Lower leg skin (tissue), 4 donors: Measurements from ENCODE around the gene OBSCN. TPM values are rescaled to one million over a fixed set of nuclear protein-coding genes. Genes with fewer than 3 reads are reported as not detected.

Source experiments
- DNase-seq, 2 donors: peaks; one replicate each; pipeline ENCODE4 v3.0.0-alpha.2; 2019; ENCODE audit warnings: low spot score in 2 of 2
- H3K4me3 ChIP-seq: fragments of 200-600 bp; sonication (generic); 2 replicates; pipeline ENCODE4 v1.5.1; 2017; ENCODE audit warnings: mild to moderate bottlenecking, low read depth; ENCODE audit not compliant: poor library complexity, severe bottlenecking
- CTCF ChIP-seq, 3 donors: fragments of 450-650 bp; IDR thresholded peaks; one replicate each; pipeline ENCODE4 v1.5.1; 2016; ENCODE audit warnings: antibody characterized with exemption in 3 of 3, mild to moderate bottlenecking in 3 of 3, moderate library complexity in 2 of 3
- POLR2A ChIP-seq, 2 donors: fragments of 450-650 bp; IDR thresholded peaks; one replicate each; pipeline ENCODE4 v1.6.1; 2016 to 2017; ENCODE audit warnings: antibody characterized with exemption in 2 of 2, mild to moderate bottlenecking in 1 of 2, moderate library complexity in 1 of 2
- WGBS, 2 donors: methylation state at CpG; one replicate each; pipeline ENCODE4 v1.1.5; 2018; 5-methylcytosine and 5-hydroxymethylcytosine counted together
- intact Hi-C: fragments of 100-400 bp; cut with DNase I; formaldehyde crosslinking; loops from one replicate; pipeline ENCODE4 v1.15.0; 2023; ENCODE audit warnings: low total_unique reads
- total RNA-seq, 4 donors: library from RNA; depleted of rRNA; stranded (reverse); fragments of >200 nt; gene quantifications; one replicate each; pipeline ENCODE4 v1.1.0, GENCODE V29; 2016

Gene OBSCN
- total RNA-seq, 4 donors from 2014 or later, result 7.4 to 39.2 (median 18.5) TPM

DNA sequence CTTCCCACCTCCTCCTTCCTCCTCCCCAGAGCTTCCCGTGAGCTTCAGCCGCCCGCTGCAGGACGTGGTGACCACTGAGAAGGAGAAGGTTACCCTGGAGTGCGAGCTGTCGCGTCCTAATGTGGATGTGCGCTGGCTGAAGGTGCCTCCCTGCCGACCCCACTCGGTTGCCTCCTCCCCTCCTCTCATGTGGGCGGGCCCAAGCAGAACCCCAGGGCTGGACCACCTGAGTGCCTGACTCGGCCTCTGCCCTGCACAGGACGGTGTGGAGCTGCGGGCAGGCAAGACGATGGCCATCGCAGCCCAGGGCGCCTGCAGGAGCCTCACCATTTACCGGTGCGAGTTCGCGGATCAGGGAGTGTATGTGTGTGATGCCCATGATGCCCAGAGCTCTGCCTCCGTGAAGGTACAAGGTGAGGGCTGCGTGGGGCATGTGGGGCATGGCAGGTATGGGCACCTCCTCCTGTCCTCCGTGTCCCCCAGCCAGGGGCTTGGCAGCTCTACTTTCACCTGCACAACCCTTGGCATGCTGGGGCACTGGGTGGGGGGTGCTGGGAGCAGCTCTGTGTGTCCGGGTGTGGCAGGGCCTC lies 69.2 kb downstream of the OBSCN start:
- TF ChIP-seq CTCF (IDR thresholded peaks at IDR 0.05) (no peak), POLR2A (IDR thresholded peaks at IDR 0.05) (no peak)
- intact Hi-C loops, result no loop called here
- DNase-seq, result peak in 1 of 2 donors; percentile 82
- H3K4me3 ChIP-seq, result no peak overlapping the region
- WGBS, 2 donors, result 86% methylated on average over 20 to 25 of the region's 25 CpGs

DNA sequence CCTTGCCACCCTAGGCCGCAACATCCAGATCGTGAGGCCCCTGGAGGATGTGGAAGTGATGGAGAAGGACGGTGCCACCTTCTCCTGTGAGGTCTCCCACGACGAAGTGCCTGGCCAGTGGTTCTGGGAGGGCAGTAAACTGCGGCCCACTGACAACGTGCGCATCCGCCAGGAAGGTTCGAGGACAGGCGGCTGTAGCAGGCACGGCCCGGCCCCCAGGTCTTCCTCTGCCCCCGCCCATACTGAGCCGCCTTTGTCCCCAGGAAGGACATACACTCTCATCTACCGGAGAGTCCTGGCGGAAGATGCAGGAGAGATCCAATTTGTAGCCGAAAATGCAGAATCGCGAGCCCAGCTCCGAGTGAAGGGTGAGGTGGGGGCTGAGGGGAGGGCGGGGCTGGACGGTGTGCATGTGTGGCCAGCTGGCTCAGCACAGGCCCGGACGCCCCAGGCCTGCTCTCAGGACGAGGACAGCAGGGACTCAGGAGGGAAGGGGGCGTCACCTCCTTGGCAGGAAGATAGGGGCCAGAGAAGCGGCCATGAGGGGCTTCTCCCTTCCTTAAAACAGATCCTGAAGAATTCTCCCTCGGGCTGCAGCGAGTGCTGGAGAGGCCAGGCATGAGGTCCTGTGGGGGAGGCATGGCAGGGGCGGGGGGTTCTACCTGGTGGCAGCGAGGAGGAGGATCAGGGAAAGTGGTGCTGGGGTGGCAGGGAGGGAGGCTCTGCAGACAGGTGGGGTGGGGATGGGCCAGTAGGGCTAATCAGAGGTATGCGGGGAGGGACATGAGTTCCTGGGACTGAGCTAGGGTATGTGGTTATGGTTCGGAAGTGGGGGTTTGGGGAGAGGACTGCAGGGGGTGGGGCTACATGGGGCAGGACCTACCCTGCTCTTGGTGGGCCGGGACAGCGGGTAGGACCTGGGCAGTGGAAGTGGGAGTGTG lies 69.9 kb downstream of the OBSCN start:
- WGBS, 2 donors, result 89 to 92% methylated on average over 36 of the region's 36 CpGs
- H3K4me3 ChIP-seq, result no peak overlapping the region
- TF ChIP-seq POLR2A (IDR thresholded peaks at IDR 0.05), result no peak
- no peak for TF ChIP-seq CTCF (IDR thresholded peaks at IDR 0.05)
- peak in 1 of 2 donors; percentile 82 for DNase-seq
- intact Hi-C loops, result no loop called here

GRCh38 chr1:228278432-228278941 lies 70.6 kb downstream of the OBSCN start:
- WGBS, 2 donors, result 93 to 98% methylated on average over 15 to 21 of the region's 21 CpGs
- no peak for TF ChIP-seq CTCF (IDR thresholded peaks at IDR 0.05)
- no peak for TF ChIP-seq POLR2A (IDR thresholded peaks at IDR 0.05)
- intact Hi-C loops, result no loop called here
- peak in 1 of 2 donors; percentile 62 for DNase-seq
- no peak overlapping the region for H3K4me3 ChIP-seq

- intact Hi-C loops, result no loop called here
- TF ChIP-seq POLR2A (IDR thresholded peaks at IDR 0.05) (no peak), CTCF (IDR thresholded peaks at IDR 0.05) (no peak)
- peak in 1 of 2 donors; percentile 82 for DNase-seq
- H3K4me3 ChIP-seq, result no peak overlapping the region
- 95 to 98% methylated on average over 18 to 19 of the region's 27 CpGs for WGBS, 2 donors
These were observed 71.3 kb downstream of the OBSCN start for GRCh38 chr1:228279011-228279721.

- peak in 1 of 2 donors; percentile 79 for DNase-seq
- no peak for TF ChIP-seq CTCF (IDR thresholded peaks at IDR 0.05)
- no peak for TF ChIP-seq POLR2A (IDR thresholded peaks at IDR 0.05)
- WGBS, 2 donors, result 83 to 92% methylated on average over 6 to 12 of the region's 12 CpGs
- intact Hi-C loops, result no loop called here
- no peak overlapping the region for H3K4me3 ChIP-seq
These were observed 71.9 kb downstream of the OBSCN start for GRCh38 chr1:228279722-228280105.
